OCI-M1 (cell line): ENCODE measurements around the gene RAB1B.
A peak's percentile ranks its signal among the peaks of the same experiment; 100 is the strongest.

Experiments used
- DNase-seq: peaks from one replicate; lab custom pipeline; 2025; lab: John Stamatoyannopoulos, UW

Gene RAB1B

GRCh38 chr11:66284526-66285078 is 16.2 kb downstream of the RAB1B start:
- DNase-seq: no peak

- DNase-seq: no peak
Measured at GRCh38 chr11:66285250-66285947, 17.0 kb downstream of the RAB1B start.

GRCh38 chr11:66286699-66287098 is 18.3 kb downstream of the RAB1B start:
- no peak for DNase-seq

- no peak for DNase-seq
Measured at GRCh38 chr11:66287211-66287888, 18.9 kb downstream of the RAB1B start.

- DNase-seq: peak; percentile 44
Measured at GRCh38 chr11:66287889-66288670, 19.6 kb downstream of the RAB1B start.

- DNase-seq: peak; percentile 99
Measured at GRCh38 chr11:66288671-66289547, 20.5 kb downstream of the RAB1B start, which contains the start of gene YIF1A. TSS of gene YIF1A (minus strand) at chr11:66289143. CDS start at chr11:66288985, 158 bp downstream.

- peak; percentile 92 for DNase-seq
Measured at GRCh38 chr11:66289548-66290329, 21.3 kb downstream of the RAB1B start.

- no peak for DNase-seq
Measured at GRCh38 chr11:66290330-66290621, 21.8 kb downstream of the RAB1B start.

- DNase-seq: no peak
Measured at GRCh38 chr11:66291303-66291705, 22.9 kb downstream of the RAB1B start.

GRCh38 chr11:66291706-66292542 is 23.5 kb downstream of the RAB1B start, which contains the start of gene TMEM151A:
TSS of gene TMEM151A (plus strand) at chr11:66291894. CDS start at chr11:66292014, 120 bp downstream.
- DNase-seq: no peak

GRCh38 chr11:66292543-66293332 is 24.3 kb downstream of the RAB1B start:
- no peak for DNase-seq

GRCh38 chr11:66293352-66293751 is 24.9 kb downstream of the RAB1B start:
- DNase-seq: no peak

GRCh38 chr11:66293777-66294625 is 25.6 kb downstream of the RAB1B start:
- no peak for DNase-seq

- DNase-seq: no peak
Measured at GRCh38 chr11:66294626-66295620, 26.5 kb downstream of the RAB1B start.

GRCh38 chr11:66297610-66298009 is 29.2 kb downstream of the RAB1B start:
- no peak for DNase-seq

GRCh38 chr11:66299186-66299585 is 30.7 kb downstream of the RAB1B start:
- DNase-seq: no peak

GRCh38 chr11:66302656-66303055 is 34.2 kb downstream of the RAB1B start:
- DNase-seq: no peak
